Endothelial cell of umbilical vein (primary cell): ENCODE results near the gene ZNF763. TPM values are rescaled to one million over a fixed set of nuclear protein-coding genes. Genes with fewer than 3 reads are reported as not detected.

Experiments used
- BruUV-seq: library from RNA; stranded (reverse); fragments of 400-500 nt; replicated peaks from 2 replicates; lab custom pipeline; 2021; lab: Mats Ljungman, UMichigan
- CTCF ChIA-PET: fragments of 300-600, 350-600 bp; sonication (Branson Sonifier 250); formaldehyde crosslinking; loops from one replicate; lab custom pipeline; 2021; ENCODE audit warnings: antibody characterized with exemption, inconsistent platforms; lab: Charles Lee
- POLR2A ChIA-PET: fragments of 300-600, 350-600 bp; sonication (Branson Sonifier 250); formaldehyde crosslinking; loops from one replicate; lab custom pipeline; 2021; ENCODE audit warnings: antibody characterized with exemption, inconsistent platforms; lab: Charles Lee
- DNase-seq: peaks from one replicate; pipeline ENCODE4 v3.0.0-alpha.2; 2011; ENCODE audit warnings: low read depth, low spot score
- FAIRE-seq: peaks from 2 replicates; lab custom pipeline; 2011; peaks lifted over from hg19 to GRCh38; lab: Jason Lieb, UNC
- H2AFZ ChIP-seq: 2 replicates; pipeline ENCODE4 v1.6.0; 2012; ENCODE audit warnings: low read depth, low read length, control low read depth, inconsistent platforms
- H3K27ac ChIP-seq: 2 replicates; pipeline ENCODE4 v1.5.1; 2011; ENCODE audit warnings: low read depth, mild to moderate bottlenecking, control low read depth, low read length, moderate library complexity; ENCODE audit not compliant: insufficient read depth
- H3K27me3 ChIP-seq, 2 experiments: 2 replicates each; pipeline versions ENCODE4 v1.6.0 to v1.6.1; 2011; ENCODE audit warnings: low read length in 2 of 2, mixed read lengths in 1 of 2; ENCODE audit not compliant: control insufficient read depth in 2 of 2, insufficient read depth in 2 of 2
- H3K36me3 ChIP-seq, 2 experiments: 2 replicates in 1 of 2; 3 replicates in 1 of 2; pipeline ENCODE4 v1.5.1; 2011; ENCODE audit warnings: low read length in 2 of 2, mild to moderate bottlenecking in 1 of 2, moderate library complexity in 1 of 2; ENCODE audit not compliant: control insufficient read depth in 2 of 2, insufficient read depth in 2 of 2; ENCODE audit errors: extremely low read depth in 1 of 2
- H3K4me1 ChIP-seq: 3 replicates; pipeline ENCODE4 v1.5.1; 2011; ENCODE audit warnings: mild to moderate bottlenecking, low read length; ENCODE audit not compliant: control insufficient read depth, insufficient read depth; ENCODE audit errors: extremely low read depth
- H3K4me2 ChIP-seq: 2 replicates; pipeline ENCODE4 v1.6.1; 2011; ENCODE audit warnings: low read length, control low read depth, mixed read lengths; ENCODE audit not compliant: insufficient read depth
- H3K4me3 ChIP-seq, 3 experiments: fragments of 200-600 bp in 1 of 3; sonication (generic), shearing (Covaris generic) in 1 of 3; replicated peaks in 1 of 3; 2 replicates each; pipeline ENCODE4 v1.5.1; 2011 to 2016; ENCODE audit warnings: control low read depth in 3 of 3, low read length in 3 of 3, mild to moderate bottlenecking in 2 of 3, inconsistent platforms in 1 of 3, low read depth in 1 of 3, moderate library complexity in 1 of 3; ENCODE audit not compliant: insufficient read depth in 1 of 3
- H3K79me2 ChIP-seq: 2 replicates; pipeline ENCODE4 v1.6.0; 2012; ENCODE audit warnings: low read length, inconsistent platforms; ENCODE audit not compliant: control insufficient read depth, insufficient read depth
- H3K9ac ChIP-seq: replicated peaks from 2 replicates; pipeline ENCODE3; 2011; ENCODE audit warnings: low read length, control low read depth; ENCODE audit not compliant: insufficient read depth; ENCODE audit errors: extremely low read depth
- H3K9me1 ChIP-seq: replicated peaks from 3 replicates; pipeline ENCODE4 v1.6.0; 2011; ENCODE audit warnings: mild to moderate bottlenecking, low read length; ENCODE audit not compliant: control insufficient read depth, insufficient read depth; ENCODE audit errors: extremely low read depth
- H3K9me3 ChIP-seq: replicated peaks from 2 replicates; pipeline ENCODE4 v1.5.1; 2012; ENCODE audit warnings: low read length, inconsistent platforms; ENCODE audit not compliant: control insufficient read depth, insufficient read depth
- H4K20me1 ChIP-seq: replicated peaks from 2 replicates; pipeline ENCODE3; 2011; ENCODE audit warnings: mild to moderate bottlenecking, low read length; ENCODE audit not compliant: control insufficient read depth, insufficient read depth; ENCODE audit errors: extremely low read depth
- EZH2 ChIP-seq: IDR thresholded peaks from 2 replicates; pipeline ENCODE4 v1.6.1; 2012; ENCODE audit warnings: borderline replicate concordance, low read depth, mild to moderate bottlenecking, moderate library complexity, low read length, inconsistent platforms; ENCODE audit not compliant: severe bottlenecking
- FOS ChIP-seq: IDR thresholded peaks from 2 replicates; pipeline ENCODE4 v1.6.1; 2011; ENCODE audit warnings: mild to moderate bottlenecking, low read length, moderate library complexity, borderline replicate concordance; ENCODE audit not compliant: insufficient read depth
- GATA2 ChIP-seq: IDR thresholded peaks from 2 replicates; pipeline ENCODE4 v1.7.0; 2011; ENCODE audit warnings: low read depth, mild to moderate bottlenecking, moderate library complexity, mixed read lengths, low read length; ENCODE audit not compliant: insufficient read length, insufficient read depth
- JUN ChIP-seq: IDR thresholded peaks from 2 replicates; pipeline ENCODE4 v1.6.1; 2011; ENCODE audit warnings: borderline replicate concordance, low read depth; ENCODE audit not compliant: insufficient read length, insufficient read depth
- MYC ChIP-seq: IDR thresholded peaks from one replicate; pipeline ENCODE4 v1.6.1; 2011; ENCODE audit warnings: mild to moderate bottlenecking, low read depth, low read length
- POLR2A ChIP-seq: IDR thresholded peaks from 2 replicates; pipeline ENCODE4 v1.6.1; 2012; ENCODE audit warnings: low read depth, mild to moderate bottlenecking, control low read depth, low read length
- POLR2AphosphoS5 ChIP-seq: IDR thresholded peaks from 2 replicates; pipeline ENCODE4 v1.6.1; 2012; ENCODE audit warnings: low read depth, mild to moderate bottlenecking, control low read depth, low read length, moderate library complexity; ENCODE audit not compliant: insufficient read depth
- dilution Hi-C: fragments of 300-500 bp; cut with MboI; formaldehyde crosslinking; loops from one replicate; pipeline ENCODE4 v1.15.0; 2019; ENCODE audit warnings: low sequenced_read_pairs; ENCODE audit not compliant: extremely low pct_ligation_motif_present
- intact Hi-C: fragments of 100-400 bp; cut with micrococcal nuclease; formaldehyde crosslinking; loops from one replicate; pipeline ENCODE4 v1.10.0; 2022
- polyA plus RNA-seq, 4 experiments: library from polyadenylated mRNA; depleted of rRNA in 3 of 4; stranded (reverse) in 3 of 4; unstranded in 1 of 4; fragments of >200 nt; gene quantifications; 2 replicates each; pipeline versions ENCODE4 v1.2.1 to v1.2.3, GENCODE V29; 2011 to 2012; ENCODE audit warnings: missing spikeins in 1 of 4
- total RNA-seq: library from RNA; stranded (reverse); gene quantifications from 2 replicates; pipeline ENCODE4 v1.2.3, GENCODE V29; 2021
- TF ChIP-seq, protein P1 (sequence below): IDR thresholded peaks from 2 replicates; pipeline ENCODE4 v1.6.1; 2011; ENCODE audit not compliant: insufficient read depth, insufficient read length
- TF ChIP-seq, protein P2 (sequence below), 2 donors: IDR thresholded peaks; 1 replicate in 1 of 2; 2 replicates in 1 of 2; pipeline ENCODE4 v1.5.1; 2011; ENCODE audit warnings: low read length in 2 of 2, mild to moderate bottlenecking in 2 of 2, moderate library complexity in 2 of 2, control low read depth in 1 of 2, inconsistent platforms in 1 of 2, low read depth in 1 of 2; ENCODE audit not compliant: insufficient read depth in 1 of 2; ENCODE audit errors: extremely low read depth in 1 of 2

ZNF763 gene
- total and polyA plus RNA-seq, 2 donors (not counting 3 experiments of a cell fraction or from before 2014, with no cell fraction given) = 0.17 to 0.77 TPM

DNA sequence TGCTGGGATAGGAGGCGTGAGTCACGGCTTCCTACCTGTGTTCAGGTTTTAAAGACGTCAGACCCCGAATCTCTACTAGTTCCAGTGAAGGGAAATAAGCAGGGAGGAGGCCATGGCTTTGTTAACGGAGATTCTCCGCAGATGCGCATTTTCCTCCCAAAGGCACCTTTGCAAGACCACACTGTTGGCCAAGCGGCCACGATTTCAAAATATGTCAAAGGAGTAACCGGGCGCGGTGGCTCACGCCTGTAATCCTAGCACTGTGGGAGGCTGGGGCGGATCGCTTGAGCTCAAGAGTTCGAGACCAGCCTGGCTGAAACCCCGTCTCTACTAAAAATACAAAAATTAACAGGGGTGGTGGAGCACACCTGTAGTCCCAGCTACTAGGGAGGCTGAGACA lies 21.9 kb downstream of the ZNF763 start:
- Histone ChIP-seq H3K4me3 (no peak overlapping the region), H3K27ac (no peak overlapping the region), H3K9ac (no peak overlapping the region), H3K9me1 (no peaks in the 10 kb centered on the region), H3K36me3 (no peaks in the 10 kb centered on the region), H2AFZ (no peak overlapping the region), H3K27me3 (no peaks in the 10 kb centered on the region), H3K4me2 (no peak overlapping the region), H3K9me3 (no peaks in the 10 kb centered on the region), H4K20me1 (no peaks in the 10 kb centered on the region), H3K79me2 (peaks cover 1% of the 10 kb centered on the region), H3K4me1 (peaks cover 9% of the 10 kb centered on the region)
- dilution Hi-C loops = no loop called here
- FAIRE-seq (no peak), DNase-seq (no peak)
- BruUV-seq = no TSS peak
- TF ChIP-seq POLR2A (no peak), EZH2 (no peak), FOS (no peak), GATA2 (no peak), POLR2AphosphoS5 (no peak), JUN (no peak), MYC (no peak)
- TF ChIP-seq, protein P1, sequence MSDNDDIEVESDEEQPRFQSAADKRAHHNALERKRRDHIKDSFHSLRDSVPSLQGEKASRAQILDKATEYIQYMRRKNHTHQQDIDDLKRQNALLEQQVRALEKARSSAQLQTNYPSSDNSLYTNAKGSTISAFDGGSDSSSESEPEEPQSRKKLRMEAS = no peak
- TF ChIP-seq, protein P2, sequence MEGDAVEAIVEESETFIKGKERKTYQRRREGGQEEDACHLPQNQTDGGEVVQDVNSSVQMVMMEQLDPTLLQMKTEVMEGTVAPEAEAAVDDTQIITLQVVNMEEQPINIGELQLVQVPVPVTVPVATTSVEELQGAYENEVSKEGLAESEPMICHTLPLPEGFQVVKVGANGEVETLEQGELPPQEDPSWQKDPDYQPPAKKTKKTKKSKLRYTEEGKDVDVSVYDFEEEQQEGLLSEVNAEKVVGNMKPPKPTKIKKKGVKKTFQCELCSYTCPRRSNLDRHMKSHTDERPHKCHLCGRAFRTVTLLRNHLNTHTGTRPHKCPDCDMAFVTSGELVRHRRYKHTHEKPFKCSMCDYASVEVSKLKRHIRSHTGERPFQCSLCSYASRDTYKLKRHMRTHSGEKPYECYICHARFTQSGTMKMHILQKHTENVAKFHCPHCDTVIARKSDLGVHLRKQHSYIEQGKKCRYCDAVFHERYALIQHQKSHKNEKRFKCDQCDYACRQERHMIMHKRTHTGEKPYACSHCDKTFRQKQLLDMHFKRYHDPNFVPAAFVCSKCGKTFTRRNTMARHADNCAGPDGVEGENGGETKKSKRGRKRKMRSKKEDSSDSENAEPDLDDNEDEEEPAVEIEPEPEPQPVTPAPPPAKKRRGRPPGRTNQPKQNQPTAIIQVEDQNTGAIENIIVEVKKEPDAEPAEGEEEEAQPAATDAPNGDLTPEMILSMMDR (IDR thresholded peaks at IDR 0.05; ENCODE audit: extremely low read depth in 1 of 2, insufficient read depth in 1 of 2, low read depth in 1 of 2, low read length in 2 of 2) = no peak
- ChIA-PET POLR2A (no interaction called here), CTCF (interaction anchor here (4.1 to 6.4 kb wide), 2 partner anchors 63 to 105 kb away, joined by 39 to 162 read pairs; partner anchors contain the start of gene ZNF700)
- intact Hi-C loops = loop anchor here (1.0 to 10.0 kb wide), 5 partner anchors 22 to 686 kb away; partner anchors contain the start of genes ZNF44, ZNF440 and ZNF627
